Measurements from ENCODE around the gene TRIM50.
A peak's percentile ranks its signal among the peaks of the same experiment; 100 is the strongest.
"Not testable (repeated sequence)": the region's sequence is repeated elsewhere in the genome, so short reads cannot be mapped to it uniquely, and the experiment has no call there.

TRIM50 gene

DNA sequence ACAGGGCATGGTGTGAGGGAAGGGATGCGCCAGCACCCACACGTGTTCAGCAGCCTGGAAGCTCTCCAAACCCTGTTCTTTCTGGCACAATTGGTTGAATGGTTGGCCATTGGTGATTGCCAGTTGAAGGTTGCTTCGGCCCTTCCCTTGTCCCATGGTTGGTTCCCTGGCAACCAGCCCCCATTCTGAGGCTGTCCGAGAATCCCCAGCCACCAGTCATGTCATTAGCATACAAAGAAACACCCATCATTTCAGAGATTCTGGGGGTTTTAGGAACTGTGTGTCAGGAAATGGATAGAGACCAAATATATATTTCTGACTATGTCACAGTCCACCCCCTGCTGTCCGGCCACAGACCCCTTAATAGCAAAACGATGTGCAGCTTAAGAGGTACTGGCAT, 21.9 kb upstream of the TRIM50 start:
- no peak for DNase-seq

DNA sequence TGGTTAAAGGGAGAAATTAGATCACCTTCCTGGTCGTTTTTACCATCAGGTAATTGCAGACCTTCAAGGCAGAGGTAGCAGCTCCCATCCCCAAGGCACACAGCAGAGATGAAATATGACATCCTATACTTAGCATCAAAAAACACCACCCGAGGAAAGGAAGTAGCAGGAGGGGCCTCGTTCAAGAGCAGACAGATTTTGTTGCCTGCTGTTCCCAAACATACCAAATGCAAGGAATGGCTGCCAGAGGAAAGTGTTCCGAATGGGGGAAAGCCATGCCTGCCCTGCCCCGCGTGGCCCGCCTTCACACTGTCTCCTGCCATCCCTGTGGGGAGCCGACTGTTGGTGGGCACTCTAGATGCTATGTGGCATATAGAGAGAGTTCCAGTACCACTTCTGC, 18.1 kb upstream of the TRIM50 start:
- DNase-seq, result no peak

DNA sequence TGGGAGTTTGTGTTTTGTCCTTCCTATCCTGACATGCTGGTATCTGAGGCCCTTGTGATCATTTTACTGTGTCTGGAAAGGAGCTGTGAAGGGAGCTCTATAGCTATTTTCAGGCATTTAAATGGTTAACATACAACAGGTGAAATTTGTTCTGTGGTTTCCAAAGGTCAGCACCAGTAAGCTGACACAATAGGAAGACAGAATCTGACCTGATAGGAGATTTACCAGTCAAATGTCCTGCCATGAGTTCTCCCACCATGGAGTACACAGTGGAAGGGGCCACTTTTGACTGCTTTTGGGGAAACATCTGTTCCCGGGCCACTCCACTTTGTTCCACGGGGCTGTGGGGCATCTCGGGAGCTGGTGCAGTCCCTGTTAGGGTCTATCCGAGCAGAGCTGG, 17.7 kb upstream of the TRIM50 start:
- no peak for DNase-seq

DNA sequence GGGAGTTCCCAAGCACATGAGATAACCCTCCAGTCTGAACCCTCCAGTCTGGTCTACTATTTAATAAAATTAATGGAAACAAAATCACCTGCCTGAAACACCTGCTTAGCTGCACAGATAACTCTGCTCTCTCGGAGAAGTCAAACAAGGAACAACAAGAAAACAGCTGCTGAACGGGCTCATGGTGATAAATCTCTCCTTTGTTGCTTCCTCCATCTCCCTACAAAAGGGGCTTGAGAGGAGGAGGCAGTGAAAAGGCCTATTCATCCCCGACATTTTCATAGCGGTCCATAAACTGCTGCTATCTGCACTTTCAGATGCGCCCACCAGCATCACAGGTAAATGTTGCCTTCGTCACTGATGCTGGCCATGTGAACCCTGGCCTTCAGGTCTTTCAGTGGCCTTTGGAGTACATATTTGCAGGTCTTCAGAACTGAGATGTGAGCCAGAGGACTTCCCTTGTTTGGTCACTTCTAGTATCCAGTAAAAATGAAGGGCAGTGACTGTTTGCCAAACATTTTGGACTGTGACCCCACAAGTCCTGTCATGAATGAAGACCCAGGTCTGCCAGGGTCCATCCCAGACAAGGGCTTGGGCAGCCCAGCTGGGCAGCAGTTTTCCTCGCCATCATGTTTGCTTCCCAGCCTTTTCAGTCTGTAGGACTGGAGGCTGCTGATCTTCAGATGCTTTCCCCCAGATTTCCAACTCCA, 15.9 kb upstream of the TRIM50 start:
- DNase-seq, result no peak

DNA sequence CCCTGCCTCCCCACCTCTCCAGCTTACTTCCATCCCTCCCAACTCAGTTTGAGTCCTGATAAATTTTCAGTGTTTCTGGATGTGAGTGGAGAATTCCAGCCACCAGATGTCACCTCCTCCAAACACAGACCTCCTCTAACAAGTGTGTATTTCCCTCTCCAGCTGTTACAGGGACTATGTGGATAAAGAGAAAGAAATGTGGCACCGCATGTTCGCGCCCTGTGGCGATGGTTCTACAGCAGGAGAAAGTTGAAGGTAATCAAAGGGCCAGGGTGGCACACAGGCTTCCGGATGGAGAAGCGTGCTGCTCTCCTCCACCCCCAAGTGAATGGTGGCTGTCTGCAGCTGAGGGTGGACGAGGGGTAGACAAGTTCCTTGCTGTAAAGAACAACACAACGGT, 14.8 kb upstream of the TRIM50 start:
- peak; percentile 59 for DNase-seq

DNA sequence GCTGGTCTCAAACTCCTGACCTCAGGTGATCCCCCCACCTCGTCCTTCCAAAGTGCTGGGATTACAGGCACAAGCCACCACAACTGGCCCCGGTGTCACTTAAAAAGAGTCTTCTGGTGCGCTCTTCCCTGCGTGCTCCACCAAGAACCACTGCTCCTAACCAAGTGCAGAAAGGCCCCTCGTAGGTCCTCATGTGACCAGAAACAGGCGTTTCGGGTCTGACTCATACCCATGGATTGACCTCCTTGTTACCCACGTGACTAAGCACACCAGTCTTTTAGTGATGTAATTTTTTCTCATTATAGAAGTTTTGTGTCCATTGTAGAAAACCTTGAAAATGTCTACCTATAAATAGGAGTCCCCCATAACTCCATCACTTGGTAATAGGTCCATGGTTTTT, 14.0 kb upstream of the TRIM50 start:
- DNase-seq, result peak; percentile 74

DNA sequence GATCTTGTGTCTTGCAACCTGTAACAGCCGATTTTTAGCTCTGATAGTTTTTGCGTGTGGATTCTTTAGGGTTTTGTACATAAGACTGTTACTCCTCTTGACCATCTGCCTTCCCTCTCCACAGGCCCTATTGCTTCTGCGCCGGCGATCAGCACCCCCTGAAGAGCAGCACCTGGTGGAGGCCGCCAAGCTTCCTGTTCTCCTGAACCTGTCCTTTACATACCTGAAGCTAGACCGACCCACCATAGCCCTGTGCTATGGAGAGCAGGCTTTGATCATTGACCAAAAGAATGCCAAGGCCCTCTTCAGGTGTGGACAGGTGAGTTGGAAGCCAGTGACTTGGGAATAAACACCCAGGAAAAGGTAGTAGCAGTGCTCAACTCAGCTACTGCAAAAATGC, 12.6 kb upstream of the TRIM50 start:
- DNase-seq, result no peak

DNA sequence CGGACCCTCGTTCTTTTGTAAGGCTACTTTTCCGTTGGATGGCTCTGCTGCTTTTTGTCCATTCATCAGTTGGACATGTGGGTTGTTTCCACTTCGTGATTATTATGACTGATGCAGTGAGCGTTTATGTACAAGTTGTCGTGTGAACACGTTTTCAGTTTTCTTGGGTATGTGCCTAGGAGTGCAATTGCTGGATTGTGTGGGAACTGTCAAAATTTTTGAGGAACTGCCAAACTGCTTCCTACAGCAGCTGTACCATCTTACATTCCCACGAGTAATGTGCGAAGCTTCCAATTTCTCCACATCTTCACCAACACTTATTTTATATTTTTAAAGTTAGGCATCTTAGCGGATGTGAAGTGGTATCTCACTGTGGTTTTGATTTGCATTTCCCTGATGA, 10.4 kb upstream of the TRIM50 start:
- peak; percentile 21 for DNase-seq

DNA sequence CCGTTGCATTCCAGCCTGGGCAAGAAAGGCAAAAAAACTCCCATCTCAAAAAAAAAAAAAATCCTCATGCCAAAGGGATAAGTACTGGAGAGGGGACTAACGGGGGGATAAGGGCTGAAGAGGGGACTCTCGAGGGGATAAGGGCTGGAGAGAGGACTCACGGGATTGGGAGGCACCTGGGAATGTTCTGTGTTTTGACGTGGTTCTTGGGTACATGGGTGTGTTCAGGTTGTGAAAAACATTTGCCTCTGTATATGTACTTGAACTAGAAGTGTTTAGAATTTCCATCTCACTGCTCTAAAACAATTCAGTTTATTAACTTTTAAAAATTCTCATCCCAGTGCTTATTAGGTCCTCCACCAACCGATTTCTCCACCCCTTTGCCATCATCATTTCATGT, 4.6 kb upstream of the TRIM50 start:
- no peak for DNase-seq

DNA sequence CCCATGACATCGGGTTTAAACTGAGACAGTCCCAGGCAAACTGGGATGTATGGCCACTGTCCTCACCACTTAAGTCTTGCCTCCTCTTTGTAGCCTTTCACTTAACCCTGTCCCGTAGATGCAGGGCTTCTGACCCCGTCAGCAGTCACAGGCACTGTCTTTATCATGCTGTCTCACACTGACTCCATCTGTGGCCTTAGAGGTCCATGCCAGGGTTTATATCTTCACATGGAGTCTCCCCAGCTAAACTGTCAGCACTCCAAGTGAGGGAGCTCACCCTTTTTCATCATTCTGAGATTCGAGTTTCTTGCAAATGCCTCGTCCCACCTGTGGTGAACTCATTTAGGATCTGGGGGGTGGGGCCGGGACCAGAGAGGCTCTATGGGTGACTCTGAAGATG, 2.9 kb upstream of the TRIM50 start:
- no peak for DNase-seq

DNA sequence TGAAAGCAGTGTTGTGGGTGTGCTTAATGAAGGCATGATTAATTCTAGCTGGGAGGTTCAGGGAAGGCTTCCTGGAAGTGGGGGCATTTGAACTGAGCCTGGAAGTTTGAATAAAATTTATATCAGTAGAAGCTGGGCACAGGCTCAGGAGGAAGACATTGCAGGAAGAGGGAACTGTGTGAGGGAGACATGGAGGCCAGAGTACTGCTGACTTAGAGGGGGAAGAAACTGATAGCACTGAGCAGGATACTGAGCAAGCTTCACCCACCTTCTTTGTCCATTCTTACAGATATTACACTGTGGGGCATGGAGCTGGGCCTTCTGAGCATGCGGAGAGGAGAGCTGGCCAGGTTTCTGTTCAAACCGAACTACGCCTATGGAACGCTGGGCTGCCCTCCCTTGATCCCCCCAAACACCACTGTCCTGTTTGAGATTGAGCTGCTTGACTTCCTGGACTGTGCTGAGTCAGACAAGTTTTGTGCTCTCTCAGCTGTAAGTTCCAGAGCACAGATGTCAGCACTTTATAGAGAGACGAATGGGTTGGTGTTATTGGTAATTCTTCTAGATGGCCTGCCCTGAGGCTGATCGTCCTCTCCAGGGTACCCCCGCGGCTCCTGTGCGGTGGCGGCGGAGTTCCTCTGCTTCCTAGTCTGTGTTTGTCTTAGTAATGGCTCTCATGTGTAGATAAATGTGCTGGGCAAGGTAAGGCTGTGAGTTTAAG, 2.1 kb upstream of the TRIM50 start:
- DNase-seq, result peak; percentile 53

DNA sequence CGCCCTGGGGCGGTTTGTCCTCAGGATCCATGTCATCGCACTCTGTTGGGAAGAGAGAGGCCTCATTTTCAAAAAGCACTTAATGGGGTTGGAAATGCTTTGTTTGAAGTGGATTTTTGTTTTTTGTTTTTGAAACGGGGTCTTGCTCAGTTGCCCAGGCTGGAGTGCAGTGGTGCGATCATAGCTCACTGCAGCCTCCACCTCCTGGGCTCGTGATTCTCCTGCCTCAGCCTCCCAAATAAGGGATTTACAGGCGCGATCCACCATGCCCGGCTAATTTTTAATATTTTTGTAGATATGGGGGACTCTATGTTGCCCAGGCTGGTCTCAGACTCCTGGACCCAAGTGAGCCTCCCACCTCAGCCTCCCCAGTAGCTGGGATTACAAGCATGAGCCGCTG, 814 bp upstream of the TRIM50 start:
- DNase-seq, result no peak

DNA sequence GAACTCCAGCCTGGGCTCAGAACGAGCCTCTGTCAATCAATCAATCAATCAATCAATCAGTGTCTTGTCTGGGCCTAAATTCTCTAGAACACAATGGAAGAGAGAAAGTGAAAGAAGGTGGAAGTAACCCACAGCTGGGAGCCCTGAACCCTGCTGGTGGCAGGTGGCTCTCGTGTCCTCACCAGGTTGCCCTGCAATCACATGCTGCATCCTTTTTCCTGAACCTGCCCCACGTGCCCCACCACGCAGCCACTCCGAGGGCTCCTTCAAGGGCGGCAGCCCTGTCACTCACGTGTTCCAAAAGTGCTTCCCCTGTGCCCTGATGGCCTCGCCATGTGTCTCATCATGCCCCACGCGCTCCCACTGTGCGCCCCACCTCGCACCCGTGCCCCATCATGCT, 433 bp downstream of the TRIM50 start:
- not testable (repeated sequence) for DNase-seq

DNA sequence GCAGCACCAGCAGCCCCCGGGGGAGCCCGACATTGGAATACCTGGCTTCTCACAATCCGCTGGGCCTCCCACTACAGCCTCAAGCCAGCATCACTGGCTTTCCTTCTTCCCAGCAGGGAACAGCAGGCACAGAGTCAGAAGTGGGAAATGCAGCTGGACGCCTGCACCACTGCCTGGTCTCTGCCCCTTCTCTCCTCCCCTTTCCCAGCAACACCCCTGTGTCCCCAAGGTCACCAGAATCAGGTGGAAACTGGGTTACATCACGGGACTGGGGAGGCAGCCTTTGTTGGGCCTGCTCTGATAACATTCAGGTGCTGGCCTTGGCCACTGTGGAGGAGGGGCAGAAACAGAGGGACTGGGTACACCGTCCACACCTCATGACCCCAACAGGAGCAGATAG, 2.5 kb downstream of the TRIM50 start:
- DNase-seq, result not testable (repeated sequence)

DNA sequence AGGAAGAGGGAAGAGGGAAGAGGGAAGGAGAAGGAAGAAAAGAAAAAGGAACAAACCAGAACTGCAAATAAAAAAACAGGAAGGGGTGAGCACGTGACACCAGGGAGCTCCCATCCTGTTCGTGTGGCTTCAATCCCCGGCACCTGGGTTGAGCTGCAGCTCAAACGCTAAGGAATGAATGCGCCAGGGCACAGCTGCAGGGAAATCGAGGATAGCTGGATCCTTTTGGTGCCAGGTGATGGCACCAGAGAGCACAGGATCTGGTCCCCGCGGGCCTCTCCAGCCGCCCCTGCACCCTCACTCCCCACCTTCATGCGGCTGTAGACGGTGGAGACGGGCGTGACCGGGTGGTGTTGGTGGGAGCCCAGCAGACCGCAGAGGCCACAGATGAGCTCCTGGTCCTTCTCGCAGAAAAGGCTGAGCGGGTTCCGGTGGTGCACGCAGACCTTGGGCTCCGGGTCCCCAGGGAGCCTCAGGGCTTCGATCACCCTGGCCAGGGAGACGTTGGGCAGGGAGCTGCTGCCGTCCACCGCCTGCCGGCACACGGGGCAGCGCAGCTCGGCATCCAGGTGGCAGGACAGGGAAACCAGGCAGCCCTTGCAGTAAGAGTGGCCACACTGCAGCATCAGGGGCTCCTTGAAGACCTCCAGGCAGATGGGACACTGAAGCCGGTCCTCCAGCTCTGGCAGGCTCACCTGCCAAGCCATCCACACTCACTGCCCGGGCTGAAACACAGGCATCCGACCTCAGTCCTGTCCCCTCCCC, 3.6 kb downstream of the TRIM50 start:
- peak; percentile 35 for DNase-seq

DNA sequence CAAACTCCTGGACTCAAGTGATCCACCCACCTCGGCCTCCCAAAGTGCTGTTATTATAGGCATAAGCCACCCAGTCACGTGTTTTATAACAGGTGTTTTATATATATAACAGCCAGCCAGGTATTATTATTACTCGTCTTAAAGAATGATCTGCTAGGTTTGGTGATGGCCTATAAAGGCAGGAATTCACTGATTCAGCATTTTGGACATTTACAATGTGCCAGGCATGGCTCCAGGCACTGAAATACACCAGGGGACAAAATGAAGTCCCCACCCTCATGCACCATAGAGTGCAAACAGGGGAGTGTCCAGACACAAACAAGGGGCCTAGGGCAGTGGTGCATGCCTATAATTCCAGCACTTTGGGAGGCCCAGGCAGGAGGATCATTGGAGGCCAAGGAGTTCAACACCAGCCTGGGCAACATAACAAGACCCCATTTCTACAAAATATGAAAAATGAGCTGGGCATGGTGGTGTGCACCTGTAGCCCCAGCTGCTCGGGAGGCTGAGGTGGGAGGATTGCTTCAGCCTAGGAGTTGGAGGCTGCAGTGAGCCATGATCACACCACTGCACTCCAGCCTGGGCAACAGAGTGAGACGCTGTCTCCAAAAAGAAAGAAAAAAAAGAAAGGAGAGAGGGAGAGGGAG, 4.3 kb downstream of the TRIM50 start:
- DNase-seq, result not testable (repeated sequence)

DNA sequence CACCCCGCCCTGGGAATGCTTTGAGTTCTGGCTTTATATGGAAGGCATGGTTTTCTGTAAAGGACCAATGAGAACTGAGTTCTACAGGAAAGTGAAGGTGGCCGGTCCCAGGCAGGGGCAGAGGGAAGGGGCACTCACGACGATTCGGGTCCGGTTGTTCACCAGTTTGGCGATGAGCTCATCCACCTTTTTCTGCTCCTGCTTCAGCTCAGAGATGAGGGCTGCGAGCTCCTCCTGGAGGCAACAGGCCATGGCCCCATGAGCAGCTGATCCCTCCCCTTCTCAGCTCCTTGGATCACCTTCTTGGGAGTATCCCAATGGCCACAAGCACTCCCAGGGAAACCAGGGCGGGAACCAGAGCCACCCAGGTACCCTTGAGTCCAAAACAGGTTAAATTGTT, 7.9 kb downstream of the TRIM50 start:
- not testable (repeated sequence) for DNase-seq

DNA sequence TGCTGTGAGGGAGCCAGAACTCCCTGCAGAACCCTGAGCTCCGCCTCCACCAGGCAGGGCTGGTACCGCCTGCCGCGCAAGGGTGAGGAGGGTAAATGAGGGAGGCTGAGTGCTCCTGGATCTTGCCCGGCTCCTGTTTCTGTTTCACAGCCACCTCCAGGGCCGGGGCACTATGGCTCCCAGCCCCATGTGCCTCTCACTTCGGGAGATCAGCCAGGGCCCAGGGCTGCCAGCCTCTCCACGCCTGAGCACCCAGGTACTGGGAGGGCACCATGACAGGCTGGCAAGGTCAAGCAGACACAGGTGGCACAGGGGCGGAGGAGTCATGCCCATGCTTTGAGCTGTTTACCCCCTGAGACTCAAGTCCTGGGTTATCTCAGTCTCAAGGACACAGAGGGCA, 8.3 kb downstream of the TRIM50 start:
- not testable (repeated sequence) for DNase-seq

DNA sequence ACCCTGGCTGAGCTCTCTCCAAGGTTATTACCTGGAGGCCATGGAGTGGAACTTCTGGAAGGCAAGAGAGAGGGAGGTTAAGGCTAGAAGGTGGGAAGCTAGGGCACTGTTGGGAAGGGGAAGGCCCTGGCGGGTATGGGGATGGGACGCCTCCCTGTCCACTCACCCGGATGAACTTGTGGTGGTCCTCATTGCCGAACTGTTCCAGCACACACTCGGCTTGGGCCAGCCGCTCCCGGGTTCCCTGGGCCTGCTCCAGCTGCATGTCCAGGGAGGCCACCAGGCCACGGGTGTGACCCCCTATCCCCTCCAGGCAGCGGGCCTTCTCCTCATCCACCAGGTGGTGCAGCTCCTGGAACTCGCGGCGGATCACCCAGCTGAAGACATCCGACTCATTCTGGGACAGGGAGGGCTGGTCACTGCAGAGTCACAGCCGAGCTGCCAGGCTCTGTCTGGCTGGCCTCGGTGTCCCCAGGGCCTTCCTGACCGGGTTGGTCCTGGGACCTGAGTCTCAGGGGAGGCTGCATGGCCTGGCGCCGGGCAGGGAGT, 9.2 kb downstream of the TRIM50 start:
- DNase-seq, result not testable (repeated sequence)

DNA sequence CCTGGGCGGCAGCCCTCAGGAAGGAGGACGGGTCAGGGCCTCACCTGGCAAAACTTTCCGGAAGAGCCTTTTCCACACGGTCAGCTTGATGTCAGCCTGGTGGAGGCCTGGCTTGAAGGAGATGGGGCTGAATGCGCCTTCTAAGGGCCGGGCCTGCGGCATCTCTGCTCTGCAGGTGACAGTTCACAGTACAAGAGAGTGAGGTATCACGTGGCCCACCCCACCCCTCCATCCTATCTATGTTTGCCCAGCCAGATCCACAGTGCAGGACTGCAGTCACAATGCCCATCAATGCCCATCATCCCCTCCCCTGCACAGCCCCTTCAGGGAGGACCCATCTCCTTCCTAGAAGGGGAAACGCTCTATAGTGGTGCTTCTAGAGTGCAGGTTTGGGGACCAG, 11.4 kb downstream of the TRIM50 start:
- DNase-seq, result no peak

DNA sequence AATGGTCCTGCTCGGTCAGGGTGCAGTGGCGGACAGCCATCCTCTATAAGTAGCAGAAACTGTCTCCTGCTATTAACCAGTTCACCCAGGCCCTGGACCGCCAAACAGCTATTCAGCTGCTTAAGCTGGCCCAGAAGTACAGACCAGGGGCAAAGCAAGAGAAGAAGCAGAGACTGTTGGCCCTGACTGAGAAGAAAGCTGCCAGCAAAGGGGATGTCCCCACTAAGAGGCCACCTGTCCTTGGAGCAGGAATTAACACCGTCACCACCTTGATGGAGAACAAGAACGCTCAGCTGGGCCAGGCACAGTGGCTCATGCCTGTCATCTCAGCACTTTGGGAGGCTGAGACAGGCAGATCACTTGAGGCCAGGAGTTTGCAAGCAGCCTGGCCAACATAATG, 13.6 kb downstream of the TRIM50 start:
- no peak for DNase-seq

DNA sequence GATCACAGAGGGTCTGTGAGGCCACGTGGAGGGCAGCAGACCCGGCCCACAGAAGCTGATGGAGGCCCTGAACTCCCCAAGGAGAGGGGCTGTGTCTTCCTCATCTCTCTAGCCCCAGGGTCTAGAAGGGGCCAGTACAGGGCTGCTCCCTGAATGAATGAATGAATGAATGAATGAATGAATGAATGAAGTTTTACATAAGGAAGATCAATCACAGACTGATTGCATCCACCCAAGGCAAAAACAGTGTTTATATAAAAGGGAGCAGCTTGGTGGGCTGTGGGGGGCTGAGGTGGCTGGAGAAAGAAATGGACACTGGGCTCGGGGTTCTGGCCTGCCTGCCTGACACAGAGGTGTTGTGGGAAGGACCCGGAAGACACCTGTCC, 14.4 kb downstream of the TRIM50 start:
- DNase-seq, result no peak

DNA sequence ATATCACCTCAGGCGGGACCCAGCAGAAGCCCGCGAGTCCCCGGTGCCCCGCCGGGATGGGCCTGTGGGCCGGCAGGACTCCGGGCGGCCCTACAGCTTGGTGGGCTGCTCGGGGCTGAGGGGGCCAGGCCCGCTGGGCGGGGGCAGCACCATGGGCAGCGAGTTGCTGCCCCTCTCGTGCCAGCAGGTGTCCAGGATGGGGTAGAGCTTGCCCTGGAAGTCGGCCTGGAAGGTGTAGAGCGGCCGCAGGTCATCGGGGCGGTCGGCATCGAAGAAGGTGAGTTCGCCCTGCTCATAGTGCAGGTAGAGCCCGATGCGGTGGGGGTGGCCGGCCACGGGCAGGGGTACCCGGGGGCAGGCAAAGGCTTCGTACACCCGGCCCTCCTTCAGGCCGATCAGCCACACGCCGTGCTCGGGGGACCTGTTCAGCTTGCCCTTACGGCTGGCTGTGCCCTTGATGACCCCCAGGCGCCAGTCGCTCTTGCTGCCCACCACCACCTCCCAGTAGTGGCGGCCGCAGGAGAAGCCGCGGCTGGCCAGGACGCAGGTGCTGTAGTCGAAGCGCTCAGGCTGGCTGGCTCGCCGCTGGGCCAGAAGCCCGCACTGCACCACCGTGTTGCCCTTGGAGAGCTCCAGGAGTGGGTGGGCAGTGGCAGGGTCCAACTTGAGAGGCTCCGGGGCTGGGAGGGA, 14.9 kb downstream of the TRIM50 start:
- DNase-seq, result no peak

All from fibroblast of skin of right biceps (primary cell).